Sigmoid colon (tissue), 7 donors: Measurements from ENCODE around the gene ST8SIA4. TPM values are rescaled to one million over a fixed set of nuclear protein-coding genes. Genes with fewer than 3 reads are reported as not detected.

Experiments used
- DNase-seq: peaks from one replicate; pipeline ENCODE4 v3.0.0-alpha.2; 2019
- H3K27ac ChIP-seq, 4 donors: fragments of 200-600 bp; sonication (generic); one replicate each; pipeline ENCODE4 v1.5.1; 2016 to 2019; ENCODE audit warnings: mild to moderate bottlenecking in 1 of 4
- H3K27me3 ChIP-seq, 3 donors: fragments of 200-600 bp; sonication (generic); one replicate each; pipeline ENCODE4 v1.5.1; 2019; ENCODE audit warnings: mild to moderate bottlenecking in 1 of 3
- H3K36me3 ChIP-seq, 4 donors: fragments of 200-600 bp; sonication (generic); one replicate each; pipeline ENCODE4 v1.5.1; 2016 to 2019
- H3K4me1 ChIP-seq, 4 donors: fragments of 200-600 bp; sonication (generic); one replicate each; pipeline ENCODE4 v1.5.1; 2017 to 2019
- H3K4me3 ChIP-seq, 4 donors: fragments of 200-600 bp; sonication (generic); one replicate each; pipeline ENCODE4 v1.5.1; 2017 to 2019; ENCODE audit warnings: mild to moderate bottlenecking in 2 of 4, moderate library complexity in 1 of 4
- H3K9me3 ChIP-seq, 4 donors: fragments of 200-600 bp in 3 of 4; sonication (generic) in 3 of 4; one replicate each; pipeline versions ENCODE4 v1.5.1 to v1.6.1; 2013 to 2019
- EP300 ChIP-seq, 4 donors: sonication (generic); formaldehyde crosslinking; IDR thresholded peaks; one replicate each; pipeline ENCODE4 v1.6.1; 2017; ENCODE audit warnings: antibody characterized with exemption in 4 of 4
- POLR2A ChIP-seq, 2 donors: fragments of 450-650 bp; IDR thresholded peaks; one replicate each; pipeline ENCODE4 v1.6.1; 2016; ENCODE audit warnings: antibody characterized with exemption in 2 of 2, mild to moderate bottlenecking in 2 of 2, moderate library complexity in 2 of 2
- POLR2AphosphoS5 ChIP-seq, 4 donors: sonication (generic); formaldehyde crosslinking; IDR thresholded peaks; one replicate each; pipeline ENCODE4 v1.6.1; 2017; ENCODE audit warnings: antibody characterized with exemption in 4 of 4
- WGBS, 2 donors: extraction: QIAGEN DNeasy Blood & Tissue Kit; methylation state at CpG; one replicate each; pipeline ENCODE4 v1.1.7; 2013; 5-methylcytosine and 5-hydroxymethylcytosine counted together
- intact Hi-C: fragments of 100-400 bp; cut with DNase I; formaldehyde crosslinking; loops from one replicate; pipeline ENCODE4 v1.15.1; 2023
- polyA plus RNA-seq, 3 donors: library from polyadenylated mRNA; stranded (reverse); fragments of 200-250 nt; gene quantifications; one replicate each; pipeline ENCODE4 v1.2.3, GENCODE V29; 2013
- total RNA-seq, 4 donors: library from RNA; depleted of rRNA; stranded (reverse); fragments of >200 nt; gene quantifications; one replicate each; pipeline ENCODE4 v1.1.0, GENCODE V29; 2016
- TF ChIP-seq, protein P1 (sequence below), 4 experiments: fragments of 450-650 bp in 3 of 4; fragments of 200-600 bp in 1 of 4; IDR thresholded peaks; one replicate each; pipeline ENCODE4 v1.5.1; 2016 to 2019; ENCODE audit warnings: antibody characterized with exemption in 4 of 4, mild to moderate bottlenecking in 3 of 4, moderate library complexity in 2 of 4
- donor health status: healthy with polysubstance abuse.
- donor health status: Bipolar disorder and iron deficiency.
- donor health status: healthy.

ST8SIA4 gene
- total and polyA plus RNA-seq, 7 donors, result 0.60 to 8.3 (median 3.0) TPM

DNA sequence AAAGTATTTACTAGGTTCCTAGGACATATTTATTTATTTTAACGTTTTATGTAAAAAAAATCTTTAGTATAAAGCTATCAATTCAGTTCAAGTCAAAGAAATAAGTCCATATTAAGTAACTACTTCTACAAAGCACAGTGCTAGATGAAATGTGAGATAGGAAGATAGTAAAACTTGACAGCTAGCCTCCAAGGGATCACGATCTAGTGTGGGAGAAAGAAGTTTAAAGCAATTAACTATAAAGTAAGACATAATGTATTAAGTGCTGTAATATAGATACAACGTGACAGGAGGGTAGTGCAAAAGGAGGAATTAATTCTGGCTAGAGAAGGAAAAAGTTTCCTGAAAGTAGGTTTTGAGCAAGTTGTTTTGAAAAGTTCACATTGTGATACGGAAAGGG is 134.9 kb downstream of the ST8SIA4 start:
- intact Hi-C loops, result no loop called here
- H3K36me3 ChIP-seq, result no peaks in the 10 kb centered on the region
- 65 to 76% methylated on average over 4 of the region's 4 CpGs for WGBS, 2 donors

DNA sequence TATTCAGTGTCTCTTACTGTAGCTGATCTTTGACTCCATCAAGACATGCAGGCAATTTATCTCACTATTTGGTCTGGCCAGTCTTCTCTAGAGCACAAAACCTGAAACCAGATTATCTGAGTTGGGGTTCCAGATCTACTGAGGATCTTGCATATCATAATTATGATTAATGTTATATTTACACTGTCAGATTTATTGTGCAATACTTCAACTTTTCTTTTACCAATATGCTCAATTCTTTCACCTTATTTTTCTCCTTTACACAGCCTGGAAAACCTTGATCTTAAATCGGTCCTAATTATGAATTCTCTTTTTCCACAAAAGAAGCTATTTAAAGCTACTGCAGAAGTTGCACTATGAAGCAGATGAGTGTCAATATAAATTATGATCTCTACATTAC is 140.1 kb downstream of the ST8SIA4 start:
- no peaks in the 10 kb centered on the region for H3K4me1 ChIP-seq
- H3K4me3 ChIP-seq, result no peak overlapping the region
- WGBS, 2 donors, result 78 to 90% methylated on average over 1 of the region's 1 CpG
- no peak overlapping the region for H3K27ac ChIP-seq
- no peaks in the 10 kb centered on the region for H3K27me3 ChIP-seq
- H3K36me3 ChIP-seq, result no peaks in the 10 kb centered on the region
- DNase-seq, result no peak
- intact Hi-C loops, result no loop called here
- TF ChIP-seq, protein P1, sequence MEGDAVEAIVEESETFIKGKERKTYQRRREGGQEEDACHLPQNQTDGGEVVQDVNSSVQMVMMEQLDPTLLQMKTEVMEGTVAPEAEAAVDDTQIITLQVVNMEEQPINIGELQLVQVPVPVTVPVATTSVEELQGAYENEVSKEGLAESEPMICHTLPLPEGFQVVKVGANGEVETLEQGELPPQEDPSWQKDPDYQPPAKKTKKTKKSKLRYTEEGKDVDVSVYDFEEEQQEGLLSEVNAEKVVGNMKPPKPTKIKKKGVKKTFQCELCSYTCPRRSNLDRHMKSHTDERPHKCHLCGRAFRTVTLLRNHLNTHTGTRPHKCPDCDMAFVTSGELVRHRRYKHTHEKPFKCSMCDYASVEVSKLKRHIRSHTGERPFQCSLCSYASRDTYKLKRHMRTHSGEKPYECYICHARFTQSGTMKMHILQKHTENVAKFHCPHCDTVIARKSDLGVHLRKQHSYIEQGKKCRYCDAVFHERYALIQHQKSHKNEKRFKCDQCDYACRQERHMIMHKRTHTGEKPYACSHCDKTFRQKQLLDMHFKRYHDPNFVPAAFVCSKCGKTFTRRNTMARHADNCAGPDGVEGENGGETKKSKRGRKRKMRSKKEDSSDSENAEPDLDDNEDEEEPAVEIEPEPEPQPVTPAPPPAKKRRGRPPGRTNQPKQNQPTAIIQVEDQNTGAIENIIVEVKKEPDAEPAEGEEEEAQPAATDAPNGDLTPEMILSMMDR (IDR thresholded peaks at IDR 0.05), result no peak
- no peak for TF ChIP-seq EP300 (IDR thresholded peaks at IDR 0.05)
- no peaks in the 10 kb centered on the region for H3K9me3 ChIP-seq

More for the DNA sequence above, 134.9 kb downstream of the ST8SIA4 start:
- TF ChIP-seq EP300 (IDR thresholded peaks at IDR 0.05) (no peak), POLR2A (IDR thresholded peaks at IDR 0.05) (no peak), POLR2AphosphoS5 (IDR thresholded peaks at IDR 0.05) (no peak)
- TF ChIP-seq, protein P1 (IDR thresholded peaks at IDR 0.05), result no peak
- Histone ChIP-seq H3K27ac (no peak overlapping the region), H3K9me3 (no peaks in the 10 kb centered on the region), H3K4me1 (no peaks in the 10 kb centered on the region), H3K4me3 (no peak overlapping the region), H3K27me3 (no peaks in the 10 kb centered on the region)
- no peak for DNase-seq

DNA sequence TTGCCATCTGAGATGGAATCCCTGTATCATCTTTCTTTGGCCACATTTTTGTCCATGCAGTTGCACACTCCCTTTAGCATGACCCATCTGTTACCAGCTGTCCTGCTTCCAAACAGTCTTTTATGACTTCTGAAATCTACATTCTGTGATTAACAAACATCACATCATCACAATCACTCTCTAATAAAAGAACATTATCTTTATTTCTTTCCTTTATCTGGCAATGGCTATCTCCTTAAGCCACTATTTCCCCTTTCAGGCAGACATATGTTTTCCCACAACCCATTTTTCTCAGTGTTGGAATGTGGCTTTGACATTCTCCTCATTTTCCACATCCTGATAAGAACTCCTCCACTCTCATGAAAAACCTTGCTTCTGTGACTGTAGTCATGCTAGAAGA is 141.0 kb downstream of the ST8SIA4 start:
- Histone ChIP-seq H3K36me3 (no peaks in the 10 kb centered on the region), H3K4me3 (no peak overlapping the region), H3K27me3 (no peaks in the 10 kb centered on the region), H3K4me1 (no peaks in the 10 kb centered on the region), H3K27ac (no peak overlapping the region), H3K9me3 (no peaks in the 10 kb centered on the region)
- DNase-seq, result no peak
- TF ChIP-seq POLR2AphosphoS5 (IDR thresholded peaks at IDR 0.05) (no peak), POLR2A (IDR thresholded peaks at IDR 0.05) (no peak), EP300 (IDR thresholded peaks at IDR 0.05) (no peak)
- TF ChIP-seq, protein P1 (IDR thresholded peaks at IDR 0.05), result no peak
- intact Hi-C loops, result no loop called here

DNA sequence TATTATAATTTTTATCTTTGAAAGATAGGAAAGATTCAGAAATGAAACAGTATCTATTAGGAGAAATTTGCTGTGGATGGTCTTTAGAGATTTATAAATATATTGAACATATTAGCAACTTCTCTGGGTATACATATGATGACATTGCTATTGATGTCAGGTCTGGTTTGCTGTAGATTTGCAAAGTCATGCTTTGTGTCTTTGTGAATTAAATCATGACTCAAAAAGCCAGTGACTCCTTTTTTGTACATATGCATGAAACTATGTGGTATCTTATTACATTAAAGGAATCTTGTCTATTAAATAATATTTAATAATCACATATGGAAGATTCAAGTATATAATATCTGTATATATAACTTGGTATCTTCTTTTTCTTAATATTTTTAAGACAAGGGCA is 141.9 kb downstream of the ST8SIA4 start:
- Histone ChIP-seq H3K36me3 (no peaks in the 10 kb centered on the region), H3K27ac (no peak overlapping the region), H3K4me3 (no peak overlapping the region), H3K9me3 (no peaks in the 10 kb centered on the region), H3K27me3 (no peaks in the 10 kb centered on the region), H3K4me1 (no peaks in the 10 kb centered on the region)
- intact Hi-C loops, result no loop called here
- TF ChIP-seq, protein P1 (IDR thresholded peaks at IDR 0.05), result no peak
- TF ChIP-seq POLR2AphosphoS5 (IDR thresholded peaks at IDR 0.05), result no peak
- no peak for TF ChIP-seq EP300 (IDR thresholded peaks at IDR 0.05)
- TF ChIP-seq POLR2A (IDR thresholded peaks at IDR 0.05), result no peak
- DNase-seq, result no peak

DNA sequence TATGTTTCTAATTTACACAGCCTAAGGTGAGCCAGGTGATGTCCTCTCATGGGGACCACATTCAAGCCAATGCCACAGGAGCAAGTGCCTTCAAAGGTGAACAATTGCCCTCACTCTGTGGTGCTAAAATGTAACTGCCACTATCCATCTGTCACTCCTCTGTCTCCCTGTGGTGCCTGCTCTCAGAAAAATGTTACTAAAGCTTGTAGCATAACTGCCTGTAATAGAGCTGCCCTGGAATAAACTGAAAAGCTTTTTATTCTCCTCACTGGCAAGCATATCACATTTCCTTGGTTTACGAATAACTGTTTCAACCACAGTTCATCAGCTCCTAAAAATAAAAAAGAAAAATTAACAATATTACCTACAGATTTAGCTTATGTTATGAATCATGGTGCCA is 142.4 kb downstream of the ST8SIA4 start:
- Histone ChIP-seq H3K27ac (no peak overlapping the region), H3K27me3 (no peaks in the 10 kb centered on the region), H3K4me1 (no peaks in the 10 kb centered on the region), H3K36me3 (no peaks in the 10 kb centered on the region), H3K4me3 (no peak overlapping the region), H3K9me3 (no peaks in the 10 kb centered on the region)
- intact Hi-C loops, result no loop called here
- 90 to 98% methylated on average over 1 of the region's 1 CpG for WGBS, 2 donors
- TF ChIP-seq POLR2A (IDR thresholded peaks at IDR 0.05), result no peak
- no peak for TF ChIP-seq POLR2AphosphoS5 (IDR thresholded peaks at IDR 0.05)
- TF ChIP-seq, protein P1 (IDR thresholded peaks at IDR 0.05), result no peak
- TF ChIP-seq EP300 (IDR thresholded peaks at IDR 0.05), result no peak
- DNase-seq, result no peak
